PC-9 (cell line): ENCODE data around the gene POFUT2. TPM values are rescaled to one million over a fixed set of nuclear protein-coding genes. Genes with fewer than 3 reads are reported as not detected.

ENCODE experiments used
- BruUV-seq: library from RNA; stranded (reverse); fragments of 400-500 nt; replicated peaks from 2 replicates; lab custom pipeline; 2021; lab: Mats Ljungman, UMichigan
- CTCF ChIA-PET: fragments of 300-600 bp; sonication (Branson Sonifier 250); formaldehyde crosslinking; loops from one replicate; lab custom pipeline; 2022; ENCODE audit warnings: antibody characterized with exemption; lab: Charles Lee
- POLR2A ChIA-PET: fragments of 300-600 bp; sonication (Branson Sonifier 250); formaldehyde crosslinking; loops from one replicate; lab custom pipeline; 2022; ENCODE audit warnings: antibody characterized with exemption; ENCODE audit not compliant: unreplicated experiment; lab: Charles Lee
- DNase-seq, 2 experiments: peaks; one replicate each; pipeline versions ENCODE4 v3.0.0 to v3.0.0-alpha.2; 2015 to 2022; ENCODE audit warnings: mixed read lengths in 1 of 2
- H2AFZ ChIP-seq: fragments of 200-600 bp; sonication (generic); 2 replicates; pipeline ENCODE4 v1.8.1; 2017; ENCODE audit warnings: antibody characterized with exemption
- H3F3A ChIP-seq: fragments of 200-600 bp; sonication (generic); 2 replicates; pipeline ENCODE4 v1.8.1; 2017; ENCODE audit warnings: antibody characterized with exemption, mild to moderate bottlenecking, low read depth; ENCODE audit not compliant: insufficient read depth
- H3K27ac ChIP-seq: fragments of 200-600 bp; sonication (generic); 2 replicates; pipeline ENCODE4 v1.6.1; 2016; ENCODE audit warnings: mixed run types
- H3K27me3 ChIP-seq: fragments of 200-600 bp; sonication (generic); 2 replicates; pipeline ENCODE4 v1.6.1; 2016; ENCODE audit warnings: low read depth, mixed run types; ENCODE audit not compliant: insufficient read depth
- H3K36me3 ChIP-seq: fragments of 200-600 bp; sonication (generic); 2 replicates; pipeline ENCODE4 v1.6.1; 2016; ENCODE audit warnings: low read depth, mixed run types
- H3K4me1 ChIP-seq: fragments of 200-600 bp; sonication (generic); replicated peaks from 2 replicates; pipeline ENCODE4 v1.6.1; 2016; ENCODE audit warnings: mixed run types; ENCODE audit not compliant: insufficient read depth
- H3K4me2 ChIP-seq: fragments of 200-600 bp; sonication (generic); 2 replicates; pipeline ENCODE4 v1.6.1; 2017; ENCODE audit warnings: mixed run types
- H3K4me3 ChIP-seq: fragments of 200-600 bp; sonication (generic); 2 replicates; pipeline ENCODE4 v1.6.1; 2016; ENCODE audit warnings: mixed run types
- H3K79me2 ChIP-seq: fragments of 200-600 bp; sonication (generic); 2 replicates; pipeline ENCODE4 v1.6.1; 2017; ENCODE audit warnings: low read depth, mixed run types
- H3K9me2 ChIP-seq: fragments of 200-600 bp; sonication (generic); 2 replicates; pipeline ENCODE4 v1.8.1; 2017; ENCODE audit warnings: mild to moderate bottlenecking; ENCODE audit not compliant: insufficient read depth
- H3K9me3 ChIP-seq: fragments of 200-600 bp; sonication (generic); 2 replicates; pipeline ENCODE4 v1.8.1; 2016; ENCODE audit warnings: low read depth; ENCODE audit not compliant: insufficient read depth
- H4K20me1 ChIP-seq: fragments of 200-600 bp; sonication (generic); 2 replicates; pipeline ENCODE4 v1.8.1; 2017; ENCODE audit not compliant: insufficient read depth
- EZH2 ChIP-seq: fragments of 200-600 bp; sonication (generic); IDR thresholded peaks from 2 replicates; pipeline ENCODE4 v1.8.0; 2017; ENCODE audit warnings: antibody characterized with exemption, low read depth
- intact Hi-C: fragments of 100-400 bp; cut with micrococcal nuclease; formaldehyde crosslinking; loops from one replicate; pipeline ENCODE4 v1.10.0; 2022; ENCODE audit not compliant: unreplicated experiment
- total RNA-seq: library from RNA; stranded (reverse); gene quantifications from 2 replicates; pipeline ENCODE4 v1.2.3, GENCODE V29; 2021
- TF ChIP-seq, protein P1 (sequence below): fragments of 200-600 bp; sonication (generic); conservative IDR thresholded peaks from 2 replicates; pipeline ENCODE4 v1.6.1; 2017; ENCODE audit warnings: mixed run types, antibody characterized with exemption, mild to moderate bottlenecking, moderate library complexity

POFUT2 gene
- total RNA-seq, 1 experiment from 2014 or later = 32.6 TPM

- no peak for DNase-seq
- no peak overlapping the region for H3K27ac ChIP-seq
- H2AFZ ChIP-seq = no peak overlapping the region
- H3K36me3 ChIP-seq = no peaks in the 10 kb centered on the region
- no peaks in the 10 kb centered on the region for H3K4me1 ChIP-seq
- TF ChIP-seq, protein P1, sequence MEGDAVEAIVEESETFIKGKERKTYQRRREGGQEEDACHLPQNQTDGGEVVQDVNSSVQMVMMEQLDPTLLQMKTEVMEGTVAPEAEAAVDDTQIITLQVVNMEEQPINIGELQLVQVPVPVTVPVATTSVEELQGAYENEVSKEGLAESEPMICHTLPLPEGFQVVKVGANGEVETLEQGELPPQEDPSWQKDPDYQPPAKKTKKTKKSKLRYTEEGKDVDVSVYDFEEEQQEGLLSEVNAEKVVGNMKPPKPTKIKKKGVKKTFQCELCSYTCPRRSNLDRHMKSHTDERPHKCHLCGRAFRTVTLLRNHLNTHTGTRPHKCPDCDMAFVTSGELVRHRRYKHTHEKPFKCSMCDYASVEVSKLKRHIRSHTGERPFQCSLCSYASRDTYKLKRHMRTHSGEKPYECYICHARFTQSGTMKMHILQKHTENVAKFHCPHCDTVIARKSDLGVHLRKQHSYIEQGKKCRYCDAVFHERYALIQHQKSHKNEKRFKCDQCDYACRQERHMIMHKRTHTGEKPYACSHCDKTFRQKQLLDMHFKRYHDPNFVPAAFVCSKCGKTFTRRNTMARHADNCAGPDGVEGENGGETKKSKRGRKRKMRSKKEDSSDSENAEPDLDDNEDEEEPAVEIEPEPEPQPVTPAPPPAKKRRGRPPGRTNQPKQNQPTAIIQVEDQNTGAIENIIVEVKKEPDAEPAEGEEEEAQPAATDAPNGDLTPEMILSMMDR = no peak
- no peak for TF ChIP-seq EZH2
- H3K9me3 ChIP-seq = 0 out of 2 replicates have a peak, but pooled peaks cover 3% of the 10 kb centered on the region
- CTCF ChIA-PET = no interaction called here
- peaks cover 10% of the 10 kb centered on the region; the same call in 1 of the 2 replicates for H4K20me1 ChIP-seq
- POLR2A ChIA-PET = interaction anchor here (0.6 kb wide), 1 partner anchor 20 kb away, joined by 4 read pairs; the partner anchor contains the start of gene POFUT2
- H3K9me2 ChIP-seq = no peaks in the 10 kb centered on the region
- no peaks in the 10 kb centered on the region for H3F3A ChIP-seq
- H3K4me3 ChIP-seq = no peak overlapping the region
- H3K79me2 ChIP-seq = no peaks in the 10 kb centered on the region
- intact Hi-C loops = no loop called here
- no peaks in the 10 kb centered on the region for H3K27me3 ChIP-seq
- BruUV-seq = no TSS peak
- no peak overlapping the region for H3K4me2 ChIP-seq
These were observed 20.3 kb downstream of the POFUT2 start for GRCh38 chr21:45267390-45267760.

DNA sequence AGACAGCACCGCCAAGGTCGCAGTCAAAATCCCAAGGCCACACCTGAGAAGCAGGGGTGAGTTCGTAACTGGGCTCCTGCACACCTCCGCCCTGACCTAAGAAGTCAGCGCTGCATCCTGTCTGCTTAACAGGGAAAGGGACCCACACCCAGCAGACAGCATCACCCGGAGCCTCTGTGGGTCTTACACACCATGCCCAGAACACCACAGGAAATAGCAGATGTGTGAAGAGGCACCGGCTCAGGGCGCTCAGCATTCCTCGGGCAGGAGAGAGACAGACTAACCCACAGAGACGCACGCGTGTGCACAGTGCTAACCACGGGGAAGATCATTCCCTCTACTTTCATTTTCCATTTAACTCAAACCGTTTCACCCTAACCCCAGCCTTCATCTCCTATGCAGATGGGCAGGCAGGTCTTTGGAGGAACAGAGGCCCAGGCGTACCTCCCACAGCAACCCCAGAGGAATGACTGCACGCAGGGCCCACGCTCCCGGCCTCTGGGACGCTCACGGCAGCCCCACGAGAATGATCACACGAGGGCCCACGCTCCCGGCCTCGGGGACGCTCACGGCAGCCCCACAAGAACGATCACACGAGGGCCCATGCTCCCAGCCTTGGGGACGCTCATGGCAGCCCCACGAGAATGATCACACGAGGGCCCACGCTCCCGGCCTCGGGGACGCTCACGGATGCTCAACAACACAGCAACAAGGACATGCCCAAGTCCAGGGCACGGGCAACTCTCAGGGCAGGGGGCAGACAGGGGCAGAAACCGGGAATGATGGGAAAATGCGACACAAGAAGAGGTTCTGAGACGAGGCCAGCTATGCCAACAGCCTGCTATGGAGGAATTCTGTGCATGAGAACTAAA is 20.9 kb downstream of the POFUT2 start:
- H3K27me3 ChIP-seq = no peaks in the 10 kb centered on the region
- no peak overlapping the region for H3K4me3 ChIP-seq
- intact Hi-C loops = no loop called here
- no peaks in the 10 kb centered on the region for H3K36me3 ChIP-seq
- no peaks in the 10 kb centered on the region for H3K9me2 ChIP-seq
- no peak overlapping the region for H2AFZ ChIP-seq
- no peaks in the 10 kb centered on the region for H3F3A ChIP-seq
- H3K27ac ChIP-seq = no peak overlapping the region
- 0 out of 2 replicates have a peak, but pooled peaks cover under 1% of the 10 kb centered on the region for H3K9me3 ChIP-seq
- no peak for TF ChIP-seq EZH2
- TF ChIP-seq, protein P1 = no peak
- H3K4me1 ChIP-seq = no peaks in the 10 kb centered on the region
- H3K79me2 ChIP-seq = no peaks in the 10 kb centered on the region
- CTCF ChIA-PET = no interaction called here
- POLR2A ChIA-PET = interaction anchor here (0.6 kb wide), 1 partner anchor 21 kb away, joined by 4 read pairs; the partner anchor contains the start of gene POFUT2
- no peak for DNase-seq
- BruUV-seq = no TSS peak
- peaks cover 7% of the 10 kb centered on the region; the same call in 1 of the 2 replicates for H4K20me1 ChIP-seq
- H3K4me2 ChIP-seq = no peak overlapping the region

DNA sequence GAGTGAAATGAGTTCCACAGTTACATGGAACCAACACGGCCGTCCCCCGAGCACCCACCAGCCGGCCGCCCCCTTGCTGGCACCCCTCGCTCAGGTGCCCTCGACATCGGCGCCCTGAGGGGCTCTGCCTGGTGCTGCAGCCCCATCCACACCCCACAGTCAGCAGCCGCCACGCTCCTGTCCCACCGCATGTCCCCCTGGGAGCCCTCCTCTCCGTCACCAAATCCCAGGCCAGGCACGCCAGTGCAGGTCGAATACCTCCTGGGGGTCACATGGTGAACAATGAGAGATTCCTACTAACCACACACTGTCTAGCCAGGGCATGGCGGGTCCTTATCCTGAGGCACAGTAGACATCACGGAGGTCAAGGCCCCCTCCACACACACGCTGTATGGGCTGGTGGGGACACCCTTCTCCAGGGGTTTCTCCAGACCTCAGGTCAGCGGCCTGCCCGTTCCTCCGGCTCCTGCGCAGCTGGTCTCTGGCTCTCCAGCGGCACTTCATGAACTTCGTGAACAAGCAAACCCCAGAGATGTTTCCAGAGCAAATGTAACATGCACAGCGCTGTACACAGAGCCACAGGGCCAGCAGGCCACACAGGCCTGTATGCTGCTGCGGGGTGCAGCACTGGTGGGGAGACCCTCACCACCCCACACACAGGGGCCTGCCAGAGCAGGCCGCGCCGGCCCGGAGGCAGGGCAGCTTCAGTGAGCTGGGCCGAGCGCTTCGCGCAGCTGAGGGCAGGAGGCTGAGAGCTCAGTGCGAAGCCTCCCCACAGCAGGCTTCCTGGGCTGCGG is 21.8 kb downstream of the POFUT2 start:
- intact Hi-C loops = no loop called here
- no peaks in the 10 kb centered on the region for H3K9me2 ChIP-seq
- H3K4me1 ChIP-seq = no peaks in the 10 kb centered on the region
- H3K9me3 ChIP-seq = no peaks in the 10 kb centered on the region
- no peaks in the 10 kb centered on the region for H4K20me1 ChIP-seq
- no peak overlapping the region for H3K27ac ChIP-seq
- no peak overlapping the region for H2AFZ ChIP-seq
- H3K4me3 ChIP-seq = no peak overlapping the region
- ChIA-PET POLR2A (no interaction called here), CTCF (no interaction called here)
- TF ChIP-seq, protein P1 = no peak
- TF ChIP-seq EZH2 = no peak
- H3F3A ChIP-seq = no peaks in the 10 kb centered on the region
- no peak overlapping the region for H3K4me2 ChIP-seq
- no peaks in the 10 kb centered on the region for H3K36me3 ChIP-seq
- no TSS peak for BruUV-seq
- no peak for DNase-seq
- no peaks in the 10 kb centered on the region for H3K79me2 ChIP-seq
- no peaks in the 10 kb centered on the region for H3K27me3 ChIP-seq
